ENCODE results near the gene HPGD.

DNA sequence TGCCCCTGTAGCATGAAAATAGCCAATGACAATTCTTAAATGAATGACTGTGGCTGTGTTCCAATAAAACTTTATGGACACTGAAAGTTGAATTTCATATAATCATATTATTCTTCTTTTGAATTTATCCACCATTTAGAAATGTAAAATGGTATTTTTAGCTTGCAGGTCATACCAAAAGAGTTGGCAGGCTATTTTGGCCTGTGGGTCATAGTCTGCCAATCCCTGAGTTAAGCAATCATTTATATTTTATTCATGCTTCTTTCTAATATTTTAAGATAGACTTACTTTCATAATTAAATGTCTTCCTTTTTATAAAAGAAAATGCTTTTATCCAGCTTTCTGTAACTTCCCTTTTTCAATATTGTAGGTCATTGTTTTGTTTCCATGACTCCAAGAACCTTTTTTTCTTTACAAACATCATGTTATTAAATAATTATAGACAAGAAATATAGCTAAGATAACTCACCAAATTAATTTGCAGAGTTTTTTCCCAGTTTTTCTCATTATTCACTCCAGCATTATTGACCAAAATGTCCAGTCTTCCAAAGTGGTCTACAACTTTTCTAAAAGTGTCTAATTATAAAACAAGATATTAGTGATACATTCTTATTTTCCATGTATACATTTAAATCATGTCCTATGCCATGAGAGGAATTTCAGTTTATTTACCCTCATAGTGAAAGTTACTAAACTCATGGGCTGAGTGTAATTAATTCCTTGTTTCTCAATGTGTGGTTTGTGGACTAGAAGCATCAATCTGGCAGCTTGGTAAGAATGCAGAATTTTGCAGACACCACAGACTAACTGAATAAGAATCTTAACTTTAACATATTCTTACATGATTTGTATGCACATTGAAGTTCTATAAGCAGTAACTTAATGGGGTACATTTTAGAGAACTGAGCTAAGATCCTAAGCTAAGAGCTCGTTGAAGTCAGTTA is 4.5 kb downstream of the HPGD start:
- TF ChIP-seq POLR2A (IDR thresholded peaks at IDR 0.05; ENCODE audit: low read length) = no peak
- TF ChIP-seq GATA1 (IDR thresholded peaks at IDR 0.05; ENCODE audit: low read depth, low read length) = no peak

Data from erythroblast (primary cell).